MCF 10A (cell line): ENCODE results near the gene CCDC191. TPM values are rescaled to one million over a fixed set of nuclear protein-coding genes. Genes with fewer than 3 reads are reported as not detected.

ENCODE experiments used
- BruUV-seq: library from RNA; stranded (reverse); fragments of 400-500 nt; replicated peaks from 2 replicates; lab custom pipeline; 2021; lab: Mats Ljungman, UMichigan
- CTCF ChIA-PET: fragments of 300-600 bp; sonication (Branson Sonifier 250); formaldehyde crosslinking; extraction: SDS; loops from one replicate; lab custom pipeline; 2021; ENCODE audit warnings: antibody characterized with exemption, inconsistent platforms; lab: Yijun Ruan, JAX
- POLR2A ChIA-PET: fragments of 300-600, 350-650 bp; sonication (Branson Sonifier 250); formaldehyde crosslinking; extraction: SDS; loops from one replicate; lab custom pipeline; 2020; ENCODE audit warnings: antibody characterized with exemption, inconsistent platforms; lab: Yijun Ruan, JAX
- DNase-seq: peaks from one replicate; pipeline ENCODE4 v3.0.0-alpha.2; 2018; ENCODE audit not compliant: unreplicated experiment
- H3K27ac Mint-ChIP-seq: one replicate; pipeline ENCODE4 v1.8.0; 2022; ENCODE audit warnings: mild to moderate bottlenecking, low read depth, mixed read lengths; ENCODE audit not compliant: unreplicated experiment
- H3K27me3 Mint-ChIP-seq: one replicate; pipeline ENCODE4 v1.8.0; 2022; ENCODE audit warnings: mixed read lengths; ENCODE audit not compliant: insufficient read depth, unreplicated experiment
- H3K36me3 Mint-ChIP-seq: one replicate; pipeline ENCODE4 v1.8.0; 2022; ENCODE audit warnings: mild to moderate bottlenecking, moderate library complexity, mixed read lengths; ENCODE audit not compliant: insufficient read depth, unreplicated experiment
- H3K4me1 Mint-ChIP-seq: one replicate; pipeline ENCODE4 v1.8.0; 2022; ENCODE audit warnings: mixed read lengths; ENCODE audit not compliant: insufficient read depth, unreplicated experiment
- H3K4me3 Mint-ChIP-seq: one replicate; pipeline ENCODE4 v1.8.0; 2022; ENCODE audit warnings: mild to moderate bottlenecking, moderate library complexity, mixed read lengths; ENCODE audit not compliant: unreplicated experiment
- H3K9me3 Mint-ChIP-seq: one replicate; pipeline ENCODE4 v1.8.0; 2022; ENCODE audit warnings: mixed read lengths; ENCODE audit not compliant: unreplicated experiment
- intact Hi-C: fragments of 100-400 bp; cut with micrococcal nuclease; formaldehyde crosslinking; loops from 2 replicates; pipeline ENCODE4 v1.14.1; 2022
- total RNA-seq: library from RNA; stranded (reverse); gene quantifications from 2 replicates; pipeline ENCODE4 v1.2.3, GENCODE V29; 2022
- TF ChIP-seq, protein P1 (sequence below): fragments of 200-600 bp; IDR thresholded peaks from one replicate; pipeline ENCODE4 v1.8.0; 2022; ENCODE audit warnings: antibody characterized with exemption, mild to moderate bottlenecking; ENCODE audit not compliant: unreplicated experiment

Gene CCDC191
- total RNA-seq, 1 experiment from 2014 or later = 3.8 TPM

DNA sequence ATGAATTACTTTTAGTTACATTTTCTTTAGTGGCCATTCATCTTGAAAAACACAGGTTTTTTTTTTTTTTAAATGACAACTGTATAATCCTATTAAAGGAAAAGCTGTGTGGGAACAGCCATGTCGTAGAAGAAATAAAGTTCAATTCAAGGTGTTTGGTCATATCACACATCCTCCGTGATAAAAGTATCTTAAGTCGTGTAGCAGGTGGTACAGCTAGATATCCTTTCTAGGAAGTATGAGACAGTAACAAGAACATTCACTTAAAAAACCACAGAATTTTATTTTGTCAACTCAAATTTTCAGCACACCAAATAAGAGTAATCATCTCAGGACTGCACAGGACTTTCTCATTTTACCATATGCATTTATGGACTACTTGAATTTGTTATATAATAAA, 92.4 kb downstream of the CCDC191 start:
- H3K27ac Mint-ChIP-seq = no peak overlapping the region
- BruUV-seq = no TSS peak
- DNase-seq = no peak
- ChIA-PET CTCF (interaction anchor here (0.5 kb wide), 1 partner anchor 956 kb away, joined by 3 read pairs; no protein-coding TSS in a partner anchor), POLR2A (no interaction called here)
- no peaks in the 10 kb centered on the region for H3K27me3 Mint-ChIP-seq
- peaks cover 25% of the 10 kb centered on the region for H3K36me3 Mint-ChIP-seq
- H3K4me1 Mint-ChIP-seq = peaks cover 1% of the 10 kb centered on the region
- no peak overlapping the region for H3K4me3 Mint-ChIP-seq
- TF ChIP-seq, protein P1, sequence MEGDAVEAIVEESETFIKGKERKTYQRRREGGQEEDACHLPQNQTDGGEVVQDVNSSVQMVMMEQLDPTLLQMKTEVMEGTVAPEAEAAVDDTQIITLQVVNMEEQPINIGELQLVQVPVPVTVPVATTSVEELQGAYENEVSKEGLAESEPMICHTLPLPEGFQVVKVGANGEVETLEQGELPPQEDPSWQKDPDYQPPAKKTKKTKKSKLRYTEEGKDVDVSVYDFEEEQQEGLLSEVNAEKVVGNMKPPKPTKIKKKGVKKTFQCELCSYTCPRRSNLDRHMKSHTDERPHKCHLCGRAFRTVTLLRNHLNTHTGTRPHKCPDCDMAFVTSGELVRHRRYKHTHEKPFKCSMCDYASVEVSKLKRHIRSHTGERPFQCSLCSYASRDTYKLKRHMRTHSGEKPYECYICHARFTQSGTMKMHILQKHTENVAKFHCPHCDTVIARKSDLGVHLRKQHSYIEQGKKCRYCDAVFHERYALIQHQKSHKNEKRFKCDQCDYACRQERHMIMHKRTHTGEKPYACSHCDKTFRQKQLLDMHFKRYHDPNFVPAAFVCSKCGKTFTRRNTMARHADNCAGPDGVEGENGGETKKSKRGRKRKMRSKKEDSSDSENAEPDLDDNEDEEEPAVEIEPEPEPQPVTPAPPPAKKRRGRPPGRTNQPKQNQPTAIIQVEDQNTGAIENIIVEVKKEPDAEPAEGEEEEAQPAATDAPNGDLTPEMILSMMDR = no peak
- intact Hi-C loops = no loop called here
- no peaks in the 10 kb centered on the region for H3K9me3 Mint-ChIP-seq

DNA sequence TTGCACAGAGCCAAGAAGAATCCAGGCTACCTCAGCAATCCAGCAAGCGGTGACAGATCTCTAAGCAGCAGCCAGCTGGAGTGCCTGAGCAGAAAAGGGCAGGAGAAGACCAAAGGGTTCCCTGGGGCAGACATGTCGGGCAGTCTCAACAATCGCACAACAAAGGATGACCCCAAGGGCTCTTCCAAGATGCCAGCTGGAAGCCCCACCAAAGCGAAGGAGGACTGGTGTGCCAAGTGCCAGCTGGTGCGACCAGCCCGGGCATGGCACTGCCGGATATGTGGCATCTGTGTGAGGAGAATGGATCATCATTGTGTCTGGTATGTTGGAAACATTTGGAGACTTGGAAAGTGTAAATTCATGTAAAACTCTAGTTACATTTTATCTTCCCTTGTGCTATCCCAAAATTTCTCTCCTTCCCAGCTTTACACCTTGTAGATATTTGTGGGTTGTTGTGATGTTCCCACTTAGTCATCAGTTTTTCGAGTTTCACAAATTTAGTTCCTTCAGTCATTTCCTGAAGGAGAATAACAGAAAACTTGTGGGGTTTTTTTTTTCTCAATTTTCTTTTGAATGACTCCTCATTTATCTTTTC, 102.1 kb downstream of the CCDC191 start:
- intact Hi-C loops = no loop called here
- Mint-ChIP-seq H3K27ac (no peak overlapping the region), H3K4me3 (no peak overlapping the region), H3K27me3 (no peaks in the 10 kb centered on the region), H3K4me1 (no peaks in the 10 kb centered on the region), H3K9me3 (no peaks in the 10 kb centered on the region), H3K36me3 (peaks cover 6% of the 10 kb centered on the region)
- no TSS peak for BruUV-seq
- no peak for DNase-seq
- ChIA-PET CTCF (no interaction called here), POLR2A (interaction anchor here (1.1 to 1.5 kb wide), 2 partner anchors 26 to 175 kb away, joined by 3 read pairs; no protein-coding TSS in a partner anchor)
- TF ChIP-seq, protein P1 = no peak

DNA sequence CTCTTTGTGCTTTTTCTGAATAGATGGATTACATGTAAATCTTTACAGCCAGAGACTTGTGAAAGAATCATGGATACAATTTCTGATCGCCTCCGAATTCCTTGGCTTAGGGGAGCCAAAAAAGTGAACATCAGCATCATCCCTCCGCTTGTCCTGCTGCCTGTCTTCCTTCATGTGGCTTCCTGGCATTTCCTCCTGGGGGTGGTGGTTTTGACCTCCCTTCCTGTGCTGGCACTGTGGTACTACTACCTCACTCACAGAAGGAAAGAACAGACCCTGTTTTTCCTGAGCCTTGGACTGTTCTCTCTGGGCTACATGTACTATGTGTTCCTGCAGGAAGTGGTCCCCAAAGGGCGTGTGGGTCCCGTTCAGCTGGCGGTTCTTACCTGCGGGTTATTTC, 102.6 kb downstream of the CCDC191 start:
- H3K27ac Mint-ChIP-seq = no peak overlapping the region
- intact Hi-C loops = no loop called here
- H3K27me3 Mint-ChIP-seq = no peaks in the 10 kb centered on the region
- H3K36me3 Mint-ChIP-seq = peaks cover 6% of the 10 kb centered on the region
- no peak overlapping the region for H3K4me3 Mint-ChIP-seq
- no peak for DNase-seq
- BruUV-seq = no TSS peak
- H3K4me1 Mint-ChIP-seq = peaks cover 4% of the 10 kb centered on the region
- TF ChIP-seq, protein P1 = no peak
- no peaks in the 10 kb centered on the region for H3K9me3 Mint-ChIP-seq
- ChIA-PET CTCF (no interaction called here), POLR2A (interaction anchor here (1.1 to 1.5 kb wide), 2 partner anchors 26 to 175 kb away, joined by 3 read pairs; no protein-coding TSS in a partner anchor)

DNA sequence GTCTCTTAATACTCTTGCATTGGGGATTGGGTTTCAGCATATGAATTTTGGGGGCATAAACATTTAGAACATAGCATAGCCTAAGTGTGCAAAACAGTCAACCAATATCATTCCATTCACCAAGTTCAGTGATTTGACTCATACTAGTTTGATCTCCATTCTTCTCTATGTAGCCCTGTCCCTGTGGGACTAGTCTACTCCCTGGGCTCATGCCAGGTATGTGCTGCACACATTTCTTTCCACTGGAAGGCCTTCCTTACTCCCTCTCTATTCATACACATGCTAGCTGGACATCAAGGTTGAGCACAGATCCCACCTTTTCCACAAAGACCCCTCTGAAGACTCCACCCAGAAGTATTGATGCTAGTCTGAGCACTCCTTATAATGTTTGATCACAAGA, 103.4 kb downstream of the CCDC191 start:
- CTCF ChIA-PET = no interaction called here
- H3K27ac Mint-ChIP-seq = no peak overlapping the region
- no TSS peak for BruUV-seq

More for the DNA sequence above, 103.4 kb downstream of the CCDC191 start:
- POLR2A ChIA-PET = interaction anchor here (1.1 to 1.5 kb wide), 2 partner anchors 27 to 176 kb away, joined by 3 read pairs; no protein-coding TSS in a partner anchor
- DNase-seq = no peak
- H3K36me3 Mint-ChIP-seq = peaks cover 6% of the 10 kb centered on the region
- peaks cover 7% of the 10 kb centered on the region for H3K4me1 Mint-ChIP-seq
- H3K27me3 Mint-ChIP-seq = no peaks in the 10 kb centered on the region
- TF ChIP-seq, protein P1 = no peak
- no peak overlapping the region for H3K4me3 Mint-ChIP-seq
- intact Hi-C loops = no loop called here
- H3K9me3 Mint-ChIP-seq = no peaks in the 10 kb centered on the region
